ENCODE results near the gene TMOD4.

The TMOD4 gene

GRCh38 chr1:151175041-151175741 lies 590 bp downstream of the TMOD4 start:
- no peak for DNase-seq

GRCh38 chr1:151171190-151171589 lies 4.6 kb downstream of the TMOD4 start:
- no peak for DNase-seq

GRCh38 chr1:151167116-151167515 lies 8.7 kb downstream of the TMOD4 start:
- no peak for DNase-seq

GRCh38 chr1:151166505-151166956 lies 9.2 kb downstream of the TMOD4 start:
- DNase-seq = no peak

- peak; percentile 93 to 95 for DNase-seq
These were observed 9.9 kb downstream of the TMOD4 start, which contains the start of the genes LYSMD1 and SCNM1 for GRCh38 chr1:151165738-151166504. Gene LYSMD1 (minus strand): TSS chr1:151165902. CDS start chr1:151165258, 644 bp downstream. Gene SCNM1 (plus strand): TSS chr1:151166144. CDS start chr1:151166153, 9 bp downstream.

GRCh38 chr1:151165281-151165737 lies 10.5 kb downstream of the TMOD4 start:
- DNase-seq = no peak

GRCh38 chr1:151164732-151165280 lies 11.0 kb downstream of the TMOD4 start:
- no peak for DNase-seq

GRCh38 chr1:151159373-151159772 lies 16.4 kb downstream of the TMOD4 start:
- DNase-seq = no peak

GRCh38 chr1:151158751-151159251 lies 17.0 kb downstream of the TMOD4 start:
- DNase-seq = no peak

GRCh38 chr1:151158326-151158725 lies 17.5 kb downstream of the TMOD4 start:
- peak; percentile 44 for DNase-seq

GRCh38 chr1:151157067-151157531 lies 18.7 kb downstream of the TMOD4 start:
- DNase-seq = peak in 1 of 2 experiments; percentile 27

- peak; percentile 68 to 75 for DNase-seq
These were observed 19.3 kb downstream of the TMOD4 start, which contains the start of gene TNFAIP8L2 for GRCh38 chr1:151156515-151156819. Gene TNFAIP8L2 (plus strand): TSS chr1:151156649. CDS start chr1:151158698, 2,049 bp downstream.

- DNase-seq = no peak
These were observed 28.1 kb downstream of the TMOD4 start for GRCh38 chr1:151147665-151148064.

- no peak for DNase-seq
These were observed 28.7 kb downstream of the TMOD4 start for GRCh38 chr1:151147132-151147503.

GRCh38 chr1:151146412-151147131 lies 29.2 kb downstream of the TMOD4 start, which contains the start of gene SEMA6C:
Gene SEMA6C (minus strand): TSS chr1:151146631. CDS start chr1:151142621, 4,010 bp downstream.
- DNase-seq = peak; percentile 77 to 79

- no peak for DNase-seq
These were observed 29.7 kb downstream of the TMOD4 start for GRCh38 chr1:151146072-151146411.

GRCh38 chr1:151145304-151146071 lies 30.3 kb downstream of the TMOD4 start:
- no peak for DNase-seq

GRCh38 chr1:151144474-151145303 lies 31.1 kb downstream of the TMOD4 start:
- no peak for DNase-seq

- no peak for DNase-seq
These were observed 31.8 kb downstream of the TMOD4 start for GRCh38 chr1:151143986-151144385.

- DNase-seq = no peak
These were observed 32.7 kb downstream of the TMOD4 start for GRCh38 chr1:151143057-151143435.
